Common myeloid progenitor, CD34-positive (primary cell): Measurements from ENCODE around the gene APBA1.

Experiments
- CTCF ChIA-PET: fragments of 350-600 bp; sonication (Branson Sonifier 250); formaldehyde crosslinking; loops from one replicate; lab custom pipeline; 2021; ENCODE audit warnings: antibody characterized with exemption; lab: Charles Lee
- POLR2A ChIA-PET: fragments of 350-600 bp; sonication (Branson Sonifier 250); formaldehyde crosslinking; loops from one replicate; lab custom pipeline; 2021; ENCODE audit warnings: antibody characterized with exemption; lab: Charles Lee
- DNase-seq, 3 donors: peaks; one replicate each; pipeline versions ENCODE4 v3.0.0 to v3.0.0-alpha.2; 2013
- H3K27ac ChIP-seq, 2 experiments: 1 replicate in 1 of 2; 2 replicates in 1 of 2; pipeline ENCODE4 v1.7.0; 2013; ENCODE audit warnings: inconsistent platforms in 2 of 2, low read length in 2 of 2, mild to moderate bottlenecking in 2 of 2, low read depth in 1 of 2, moderate library complexity in 1 of 2; ENCODE audit not compliant: severe bottlenecking in 2 of 2, insufficient read depth in 1 of 2, poor library complexity in 1 of 2
- H3K27me3 ChIP-seq, 5 experiments: replicated peaks in 2 of 5; 1 replicate in 3 of 5; 2 replicates in 2 of 5; pipeline versions ENCODE4 v1.6.1 to v1.7.0; 2013; ENCODE audit warnings: low read length in 4 of 5, mild to moderate bottlenecking in 2 of 5, moderate library complexity in 2 of 5, inconsistent platforms in 1 of 5; ENCODE audit not compliant: insufficient read depth in 5 of 5, control insufficient read depth in 4 of 5
- H3K36me3 ChIP-seq, 4 experiments: 1 replicate in 2 of 4; 2 replicates in 2 of 4; pipeline versions ENCODE4 v1.6.1 to v1.7.0; 2013; ENCODE audit warnings: low read length in 3 of 4, control low read depth in 1 of 4, mild to moderate bottlenecking in 1 of 4; ENCODE audit not compliant: control insufficient read depth in 4 of 4, insufficient read depth in 4 of 4
- H3K4me1 ChIP-seq, 4 experiments: 1 replicate in 3 of 4; 2 replicates in 1 of 4; pipeline versions ENCODE4 v1.6.1 to v1.7.1; 2013; ENCODE audit warnings: low read length in 3 of 4, mild to moderate bottlenecking in 3 of 4, control low read depth in 1 of 4, inconsistent platforms in 1 of 4, moderate library complexity in 1 of 4; ENCODE audit not compliant: control insufficient read depth in 4 of 4, insufficient read depth in 4 of 4; ENCODE audit errors: control extremely low read depth in 1 of 4
- H3K4me3 ChIP-seq, 7 experiments: 1 replicate in 4 of 7; 2 replicates in 3 of 7; pipeline versions ENCODE4 v1.5.1 to v1.7.0; 2013; ENCODE audit warnings: mild to moderate bottlenecking in 7 of 7, low read length in 6 of 7, moderate library complexity in 6 of 7, inconsistent platforms in 2 of 7, low read depth in 2 of 7, control low read depth in 1 of 7; ENCODE audit not compliant: insufficient read depth in 4 of 7, control insufficient read depth in 1 of 7; ENCODE audit errors: extremely low read depth in 1 of 7
- H3K9me3 ChIP-seq, 5 experiments: 1 replicate in 4 of 5; 2 replicates in 1 of 5; pipeline versions ENCODE4 v1.6.1 to v1.7.1; 2013; ENCODE audit warnings: low read length in 4 of 5, mild to moderate bottlenecking in 2 of 5, inconsistent platforms in 1 of 5, low read depth in 1 of 5, moderate library complexity in 1 of 5; ENCODE audit not compliant: control insufficient read depth in 4 of 5, insufficient read depth in 2 of 5; ENCODE audit errors: control extremely low read depth in 1 of 5
- WGBS: methylation state at CpG from one replicate; pipeline ENCODE4 v1.1.5; 2013; ENCODE audit not compliant: insufficient coverage; 5-methylcytosine and 5-hydroxymethylcytosine counted together

The APBA1 gene

DNA sequence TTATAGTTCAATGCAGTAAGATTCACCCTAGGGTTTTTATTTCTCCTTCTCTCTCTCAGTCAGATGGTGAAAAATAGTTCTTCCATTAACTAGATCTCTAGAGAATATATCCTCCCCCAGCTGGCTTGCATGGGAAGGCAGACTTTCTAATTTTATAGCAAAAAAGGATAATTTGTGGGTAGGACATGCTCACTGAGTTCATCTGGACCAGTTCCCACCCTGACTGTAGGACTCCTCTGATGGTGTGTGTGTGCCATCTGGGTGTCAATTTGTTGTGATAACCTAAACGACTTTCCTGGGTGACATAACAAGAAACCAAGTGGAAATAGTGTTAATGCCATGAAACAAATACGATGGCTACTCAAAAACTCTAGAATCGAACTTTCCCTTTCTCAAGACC, 44.9 kb downstream of the APBA1 start:
- Histone ChIP-seq H3K4me3 (no peak overlapping the region), H3K36me3 (no peaks in the 10 kb centered on the region), H3K27ac (no peak overlapping the region), H3K27me3 (peaks cover 0 to 2% (median 0%) of the 10 kb centered on the region in 5 experiments), H3K4me1 (no peaks in the 10 kb centered on the region), H3K9me3 (peaks cover 0 to 2% (median 0%) of the 10 kb centered on the region in 5 experiments)
- WGBS: no CpG with 5 or more reads among the region's 3 CpGs
- ChIA-PET POLR2A (no interaction called here), CTCF (no interaction called here)
- DNase-seq: no peak

GRCh38 chr9:69623276-69623675, 48.9 kb downstream of the APBA1 start:
- Histone ChIP-seq H3K9me3 (peaks cover 0 to 2% (median 0%) of the 10 kb centered on the region in 5 experiments), H3K27ac (no peak overlapping the region), H3K27me3 (peaks cover 0 to 2% (median 0%) of the 10 kb centered on the region in 5 experiments), H3K36me3 (no peaks in the 10 kb centered on the region), H3K4me1 (no peaks in the 10 kb centered on the region), H3K4me3 (no peak overlapping the region)
- ChIA-PET CTCF (no interaction called here), POLR2A (no interaction called here)
- DNase-seq: no peak
- WGBS: no CpG with 5 or more reads among the region's 3 CpGs

GRCh38 chr9:69622676-69623075, 49.5 kb downstream of the APBA1 start:
- POLR2A ChIA-PET: no interaction called here
- no CpG with 5 or more reads among the region's 3 CpGs for whole genome bisulfite sequencing

DNA sequence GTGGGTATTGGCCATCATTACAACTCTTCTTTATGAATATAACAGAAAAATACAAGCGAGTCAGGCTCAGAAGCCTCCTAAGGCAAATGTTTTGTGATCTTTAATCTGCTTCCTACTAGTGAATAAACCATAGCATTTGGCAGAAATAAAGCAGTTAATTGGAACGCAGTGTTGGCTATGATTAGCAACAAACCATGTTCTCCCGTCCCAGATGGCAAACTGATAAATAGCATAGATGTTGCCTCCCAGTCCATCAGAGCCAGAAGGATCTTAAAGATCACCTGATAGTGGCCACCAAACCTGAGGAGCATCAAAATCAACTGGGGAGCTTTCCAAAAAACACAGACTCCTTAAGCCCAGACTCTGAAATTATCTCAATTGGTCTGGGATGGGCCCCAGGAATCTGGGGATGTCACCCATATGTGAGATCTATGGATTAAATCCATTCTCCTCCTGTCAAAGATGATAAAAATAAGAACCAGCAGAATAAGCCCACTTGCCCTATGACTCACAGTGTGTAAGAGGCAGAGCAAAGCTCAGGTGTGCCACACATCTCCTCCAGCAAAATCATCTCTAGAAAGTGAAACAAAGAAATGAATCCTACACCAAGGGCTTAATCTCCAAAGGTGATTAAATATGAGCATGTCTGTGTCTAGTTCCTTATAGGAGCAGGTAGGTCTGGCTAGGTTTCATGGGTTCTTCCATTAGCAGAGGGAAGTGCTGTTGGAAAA, 50.3 kb downstream of the APBA1 start:
- Histone ChIP-seq H3K27ac (no peak overlapping the region), H3K27me3 (no peaks in the 10 kb centered on the region), H3K36me3 (no peaks in the 10 kb centered on the region), H3K4me1 (no peaks in the 10 kb centered on the region), H3K4me3 (no peak overlapping the region), H3K9me3 (peaks cover 0 to 2% (median 0%) of the 10 kb centered on the region in 5 experiments)
- POLR2A ChIA-PET: no interaction called here
- no peak for DNase-seq
- WGBS: 95% methylated on average over 3 of the region's 3 CpGs
- CTCF ChIA-PET: no interaction called here

More at GRCh38 chr9:69622676-69623075, 49.5 kb downstream of the APBA1 start:
- no peaks in the 10 kb centered on the region for H3K36me3 ChIP-seq
- no peak for DNase-seq
- CTCF ChIA-PET: no interaction called here
- H3K27me3 ChIP-seq: peaks cover 0 to 2% (median 0%) of the 10 kb centered on the region in 5 experiments
- H3K27ac ChIP-seq: no peak overlapping the region
- H3K9me3 ChIP-seq: no peaks in the 10 kb centered on the region
- no peak overlapping the region for H3K4me3 ChIP-seq
- H3K4me1 ChIP-seq: no peaks in the 10 kb centered on the region

DNA sequence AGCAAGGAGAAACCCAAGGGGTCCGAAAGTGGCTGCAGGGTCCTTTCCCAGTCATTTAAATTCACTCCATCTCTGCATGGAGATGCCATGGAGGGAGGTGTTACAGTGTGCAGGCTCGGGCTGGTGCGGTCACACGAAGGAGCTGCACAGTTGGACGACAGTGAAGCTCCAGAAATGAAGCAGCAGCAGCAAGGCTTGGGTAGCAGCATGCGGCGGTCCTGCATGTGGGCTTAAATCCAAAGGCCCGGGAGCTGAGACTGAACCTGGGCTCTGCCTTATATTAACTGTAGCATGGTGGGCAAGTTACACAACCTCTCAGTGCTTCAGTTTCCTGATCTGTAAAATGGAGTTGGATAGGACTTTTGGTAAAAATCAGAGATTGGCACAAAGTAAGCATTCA, 51.4 kb downstream of the APBA1 start:
- DNase-seq: no peak
- H3K36me3 ChIP-seq: no peaks in the 10 kb centered on the region
- ChIA-PET POLR2A (no interaction called here), CTCF (no interaction called here)
- H3K4me3 ChIP-seq: no peak overlapping the region
- H3K27me3 ChIP-seq: no peaks in the 10 kb centered on the region
- WGBS: 96% methylated on average over 8 of the region's 8 CpGs
- H3K4me1 ChIP-seq: no peaks in the 10 kb centered on the region
- peaks cover 0 to 2% (median 0%) of the 10 kb centered on the region in 5 experiments for H3K9me3 ChIP-seq
- no peak overlapping the region for H3K27ac ChIP-seq

DNA sequence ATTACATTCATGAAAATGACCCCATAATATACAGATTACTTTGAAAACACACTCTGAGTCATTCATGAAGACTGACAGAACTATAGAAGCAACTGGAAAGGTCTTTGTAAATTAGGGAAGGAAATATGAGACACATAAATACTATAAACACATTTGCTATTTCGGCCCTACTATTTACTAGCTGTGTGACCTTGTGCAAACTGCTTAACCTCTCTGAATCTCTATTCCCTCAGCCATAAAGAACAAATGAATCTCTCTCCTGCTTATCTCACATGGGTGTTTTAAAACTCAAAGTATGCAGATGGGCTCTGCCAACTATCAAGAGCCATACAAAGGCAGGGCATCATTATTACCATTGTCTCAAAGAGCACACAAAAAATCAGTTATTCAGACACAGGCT, 52.9 kb downstream of the APBA1 start:
- no peaks in the 10 kb centered on the region for H3K4me1 ChIP-seq
- WGBS: 80% methylated on average over 1 of the region's 1 CpG
- POLR2A ChIA-PET: no interaction called here
- H3K27ac ChIP-seq: no peak overlapping the region
- CTCF ChIA-PET: no interaction called here
- H3K27me3 ChIP-seq: no peaks in the 10 kb centered on the region
- H3K36me3 ChIP-seq: no peaks in the 10 kb centered on the region
- peaks cover 0 to 2% (median 0%) of the 10 kb centered on the region in 5 experiments for H3K9me3 ChIP-seq
- no peak overlapping the region for H3K4me3 ChIP-seq
- no peak for DNase-seq

DNA sequence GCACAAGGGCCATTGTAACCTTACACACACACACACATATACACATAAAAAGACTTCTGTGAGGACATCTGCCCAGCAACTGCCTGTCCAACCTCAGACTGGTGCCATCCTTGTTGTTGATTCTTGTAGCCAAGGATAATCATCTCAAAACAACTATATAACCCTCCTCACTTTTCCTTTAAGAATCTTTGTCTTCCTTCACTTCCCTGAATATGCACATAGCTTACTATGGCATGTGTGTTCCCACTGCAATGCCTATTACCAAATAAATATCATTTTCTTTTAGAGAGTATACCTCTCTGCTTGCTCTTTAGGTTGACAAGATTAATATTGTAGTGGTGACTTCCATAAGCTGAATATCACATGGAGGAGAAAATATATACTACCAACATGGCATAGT, 55.2 kb downstream of the APBA1 start:
- DNase-seq: no peak
- H3K4me3 ChIP-seq: no peak overlapping the region
- H3K36me3 ChIP-seq: no peaks in the 10 kb centered on the region
- CTCF ChIA-PET: no interaction called here
- H3K27me3 ChIP-seq: no peaks in the 10 kb centered on the region
- no peaks in the 10 kb centered on the region for H3K4me1 ChIP-seq
- H3K27ac ChIP-seq: no peak overlapping the region
- POLR2A ChIA-PET: no interaction called here
- peaks cover 0 to 2% (median 0%) of the 10 kb centered on the region in 5 experiments for H3K9me3 ChIP-seq
